GM18499 (cell line): ENCODE measurements around the gene ZNF362.
"Not testable (repeated sequence)": the region's sequence is repeated elsewhere in the genome, so short reads cannot be mapped to it uniquely, and the experiment has no call there.

Experiments used
- ATAC-seq: cut with Tn5 transposase; IDR thresholded peaks from one replicate; pipeline ENCODE4 v1.9.1; 2021; ENCODE audit warnings: moderate number of reproducible peaks; ENCODE audit not compliant: insufficient read depth, unreplicated experiment

ZNF362 gene

DNA sequence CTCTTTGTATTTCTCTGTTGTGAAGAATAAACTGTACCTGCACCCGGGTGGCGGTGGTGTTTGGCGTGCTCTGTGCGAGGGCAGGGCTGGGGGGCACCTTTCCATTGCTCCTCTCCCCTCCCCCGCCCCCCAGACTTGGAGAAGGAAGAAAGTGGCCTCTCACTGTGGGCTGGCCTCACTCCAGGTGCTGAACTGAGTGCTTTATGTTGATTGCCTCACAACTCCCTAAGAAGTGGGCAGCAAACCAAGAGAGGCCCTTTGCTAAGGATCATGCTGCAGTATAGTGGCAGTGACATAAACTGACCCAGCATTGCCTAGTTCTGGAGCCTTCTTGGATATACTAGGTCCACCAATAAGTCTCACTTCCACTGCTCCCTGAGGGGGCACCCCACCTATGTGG is 44.4 kb downstream of the ZNF362 start:
- no peak for ATAC-seq

DNA sequence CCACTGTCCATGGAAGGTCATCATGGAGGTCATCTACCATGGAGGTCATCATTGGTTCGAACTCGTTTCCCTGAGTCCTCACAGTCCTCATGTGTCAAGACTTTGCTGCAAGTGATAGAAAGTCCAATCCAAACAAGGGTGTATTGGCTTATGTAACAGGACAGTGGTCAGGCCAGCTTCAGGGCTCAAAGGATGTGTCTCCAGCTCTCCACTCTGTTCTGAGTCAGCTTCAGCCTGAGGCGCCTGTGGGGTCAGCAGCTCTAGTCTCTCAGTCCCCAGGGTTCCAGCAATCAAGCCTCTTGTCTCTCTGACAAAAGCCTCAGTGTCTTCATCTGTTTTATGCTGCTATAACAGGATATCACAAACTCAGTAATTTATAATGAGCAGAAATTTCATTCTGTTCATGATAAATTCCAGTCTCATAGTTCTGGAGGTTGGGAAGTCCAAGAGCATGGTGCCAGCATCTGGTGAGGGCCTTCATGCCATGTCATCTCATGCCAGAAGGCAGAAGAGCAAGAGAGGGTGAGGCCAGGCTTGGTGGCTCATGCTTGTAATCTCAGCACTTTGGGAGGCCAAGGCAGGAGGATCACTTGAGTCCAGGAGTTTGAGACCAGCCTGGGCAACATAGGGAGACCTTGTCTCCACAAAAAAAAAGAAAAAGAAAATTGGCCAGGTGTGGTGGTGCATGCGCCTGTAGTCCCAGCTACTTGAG is 45.1 kb downstream of the ZNF362 start:
- ATAC-seq: no peak

DNA sequence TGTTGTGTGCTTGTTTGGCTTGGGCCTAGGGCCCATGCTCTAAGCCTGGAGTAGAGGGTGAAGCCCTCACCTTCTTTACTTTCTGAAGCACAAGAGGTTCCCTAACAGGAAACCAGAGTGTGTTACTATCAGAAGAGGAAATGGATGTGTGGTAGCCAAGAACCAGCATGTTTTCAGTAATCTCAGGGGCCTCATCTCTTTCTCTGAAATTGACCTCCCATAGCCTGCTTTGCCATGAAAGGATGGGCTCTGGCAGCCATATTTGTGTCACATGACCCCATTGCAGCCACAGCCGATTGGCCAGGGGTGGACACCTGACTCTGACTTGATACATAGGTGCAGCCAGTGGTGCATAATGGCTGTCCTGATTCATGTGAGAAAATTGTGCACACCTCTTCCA is 46.0 kb downstream of the ZNF362 start:
- no peak for ATAC-seq

DNA sequence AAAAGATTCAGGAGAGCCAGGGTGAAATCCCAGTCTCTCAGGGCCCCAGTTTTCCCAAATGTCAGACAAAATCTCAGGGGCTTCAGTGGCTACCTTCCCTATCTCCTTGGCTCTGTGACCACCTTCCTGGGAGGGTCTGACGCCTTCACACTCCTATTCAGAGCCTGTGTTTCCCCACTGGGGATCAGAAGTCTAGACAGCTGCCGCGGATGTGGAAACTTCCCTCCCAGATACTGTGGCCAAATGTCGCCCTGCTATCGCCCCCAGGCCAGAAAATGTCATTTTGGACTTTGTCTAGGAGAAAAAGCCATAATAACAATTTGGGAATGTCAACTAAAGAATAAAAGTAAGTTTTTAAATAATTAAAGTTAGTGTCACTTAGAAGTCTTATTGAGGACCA is 48.7 kb downstream of the ZNF362 start:
- ATAC-seq: no peak

DNA sequence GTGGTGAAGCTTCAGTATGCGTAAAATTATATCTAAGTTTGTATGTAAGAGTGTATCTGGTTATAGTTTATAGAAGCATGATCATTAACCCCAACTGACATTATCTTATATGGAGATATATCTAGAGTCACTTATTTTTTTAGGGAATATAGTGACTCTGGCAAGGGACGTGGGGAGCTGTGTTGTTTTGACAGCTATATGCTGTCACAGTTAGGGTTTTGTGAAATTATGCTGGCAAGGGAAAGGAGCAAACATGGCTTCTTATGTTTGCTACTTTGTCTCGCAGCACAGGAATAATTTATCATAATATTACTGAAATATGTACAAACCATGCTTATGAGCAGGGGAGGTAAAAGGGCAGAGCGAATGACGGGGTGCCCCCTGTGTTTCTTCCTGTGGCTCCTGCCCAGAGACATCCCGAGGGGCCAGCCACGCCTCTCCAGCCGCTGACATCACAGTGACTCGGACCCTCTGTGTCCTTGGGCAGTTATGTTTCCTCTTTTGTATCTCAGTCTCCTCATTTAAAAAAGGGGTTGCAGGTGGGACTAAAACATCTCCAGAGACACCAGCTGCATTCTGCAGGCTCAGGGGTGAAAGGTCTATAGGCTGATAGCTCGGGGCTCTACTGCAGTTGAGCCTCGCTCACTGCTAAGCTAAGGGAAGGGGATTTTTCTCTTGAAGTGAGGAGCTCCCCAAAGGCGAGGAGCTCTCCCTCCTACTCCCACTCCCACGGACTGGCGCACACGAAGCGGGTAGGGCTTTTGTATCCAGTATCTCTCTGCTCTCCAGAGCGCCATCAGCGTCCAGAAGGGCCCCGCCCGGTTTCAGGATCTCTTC is 49.7 kb downstream of the ZNF362 start:
- ATAC-seq: no peak

DNA sequence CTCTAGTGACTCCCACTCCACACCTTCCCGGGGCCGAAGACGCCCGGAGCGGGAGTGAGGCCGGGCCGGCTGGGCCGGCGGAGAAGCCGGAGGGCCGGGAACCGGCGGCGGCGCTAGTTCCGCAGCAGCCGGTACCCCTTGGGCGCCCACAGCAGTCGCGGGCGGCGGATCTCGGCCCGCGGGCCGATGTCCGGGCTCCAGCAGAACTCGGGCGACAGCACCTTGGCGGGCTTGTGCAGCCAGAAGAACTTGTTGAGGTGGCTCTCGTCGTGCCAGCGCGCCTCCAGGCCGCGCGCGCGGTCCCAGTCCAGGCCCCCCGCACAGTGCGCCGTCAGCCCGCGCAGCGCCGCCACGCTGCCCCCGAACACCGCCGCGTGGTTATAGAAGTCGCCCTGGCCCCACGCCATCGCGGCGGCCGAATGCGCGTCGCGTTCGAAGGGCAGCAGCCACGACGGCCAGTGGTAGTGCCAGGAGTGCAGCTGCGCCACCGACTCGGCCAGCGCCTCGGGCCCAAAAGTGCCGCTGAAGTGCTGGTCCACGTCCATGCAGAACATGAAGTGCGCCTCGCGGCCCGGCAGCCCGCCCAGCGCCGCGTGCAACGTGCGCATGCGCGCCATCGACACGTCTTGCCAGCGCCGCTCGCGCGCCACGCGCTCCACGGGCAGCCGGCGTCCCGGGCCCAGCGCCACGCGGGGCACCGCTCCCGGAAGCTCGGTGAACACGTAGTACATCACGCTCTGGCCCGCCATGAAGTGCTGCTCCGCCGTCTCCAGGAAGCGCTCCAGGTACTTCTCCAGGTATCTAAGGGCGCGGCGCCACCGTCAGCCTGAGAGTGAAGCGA is 50.6 kb downstream of the ZNF362 start:
- ATAC-seq: no peak

DNA sequence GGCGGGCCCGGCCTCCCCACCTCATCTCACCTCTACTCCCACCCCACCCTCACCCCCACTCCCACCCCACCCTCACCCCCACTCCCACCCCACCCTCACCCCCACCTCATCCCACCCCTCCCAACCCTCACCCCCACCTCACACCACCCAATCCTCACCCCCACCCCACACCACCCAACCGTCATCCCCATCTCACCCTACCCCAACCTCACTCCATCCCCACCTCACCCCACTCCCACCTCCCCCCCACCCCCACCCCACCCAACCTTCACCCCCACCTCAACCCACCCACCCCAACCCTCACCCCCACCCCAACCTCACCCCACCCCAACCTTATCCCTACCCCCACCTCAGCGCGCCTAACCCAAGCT is 51.2 kb downstream of the ZNF362 start:
- ATAC-seq: no peak

DNA sequence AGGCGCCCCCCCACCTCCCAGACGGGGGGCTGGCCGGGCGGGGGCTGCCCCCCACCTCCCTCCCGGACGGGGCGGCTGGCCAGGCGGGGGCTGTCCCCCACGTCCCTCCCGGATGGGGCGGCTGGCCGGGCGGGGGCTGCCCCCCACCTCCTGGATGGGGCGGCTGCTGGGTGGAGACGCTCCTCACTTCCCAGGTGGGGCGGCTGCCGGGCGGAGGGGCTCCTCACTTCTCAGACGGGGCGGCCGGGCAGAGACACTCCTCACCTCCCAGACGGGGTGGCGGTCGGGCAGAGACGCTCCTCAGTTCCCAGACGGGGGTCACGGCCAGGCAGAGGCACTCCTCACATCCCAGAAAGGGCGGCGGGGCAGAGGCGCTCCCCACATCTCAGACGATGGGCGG is 53.1 kb downstream of the ZNF362 start:
- ATAC-seq: not testable (repeated sequence)

DNA sequence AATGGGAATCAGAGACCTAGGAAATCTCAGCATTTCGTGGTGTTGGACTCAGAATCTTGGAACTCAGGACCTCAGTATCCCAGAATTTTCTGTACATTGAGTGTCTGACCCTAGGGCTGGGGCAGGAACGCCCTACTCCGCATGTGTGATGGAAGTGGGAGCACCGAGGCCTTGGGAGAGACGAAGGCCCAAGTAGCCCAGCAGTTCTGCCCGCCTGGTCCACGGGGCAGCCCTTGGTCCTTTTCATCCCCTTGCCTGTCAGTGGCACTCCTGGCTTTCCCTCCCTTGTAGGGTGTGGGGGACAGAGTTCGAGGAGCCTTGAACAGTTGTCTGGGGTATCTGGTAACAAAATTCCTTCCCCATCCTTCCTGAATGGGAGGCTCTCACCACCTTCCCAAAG is 54.4 kb downstream of the ZNF362 start:
- no peak for ATAC-seq

DNA sequence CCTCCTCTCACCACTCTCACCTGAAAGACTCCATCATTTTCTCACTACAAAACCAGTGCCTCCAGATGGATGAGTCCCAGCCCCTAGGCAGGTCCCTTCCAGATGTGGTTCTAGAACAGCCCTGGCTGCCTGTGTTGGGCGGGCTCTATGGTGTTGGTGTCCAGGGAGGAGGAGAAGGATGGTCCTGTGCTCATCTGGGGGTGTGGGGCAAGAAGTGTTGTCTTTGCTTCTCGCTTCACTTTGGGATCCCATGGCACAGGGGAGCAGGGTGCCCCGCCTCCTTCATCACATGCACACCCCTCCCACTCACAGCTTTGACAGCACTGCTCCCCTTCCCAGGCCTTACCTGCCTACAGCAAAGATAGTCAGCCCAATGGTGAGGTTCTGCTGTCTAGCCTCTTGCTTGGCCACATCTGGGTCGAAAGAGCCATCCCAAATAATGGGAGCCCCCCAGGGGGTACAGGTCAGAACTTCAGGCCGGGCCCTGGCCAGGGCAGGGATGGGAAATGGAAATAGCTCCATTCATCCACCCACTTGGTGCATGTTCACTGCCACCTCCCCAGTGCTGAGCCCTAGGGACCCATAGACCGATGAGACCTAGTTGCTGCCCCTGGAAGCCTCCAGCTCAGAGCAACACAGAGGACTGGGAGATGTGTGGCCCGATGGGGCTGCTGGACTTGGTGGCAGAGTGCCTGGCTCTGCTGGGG is 55.6 kb downstream of the ZNF362 start:
- ATAC-seq: no peak

DNA sequence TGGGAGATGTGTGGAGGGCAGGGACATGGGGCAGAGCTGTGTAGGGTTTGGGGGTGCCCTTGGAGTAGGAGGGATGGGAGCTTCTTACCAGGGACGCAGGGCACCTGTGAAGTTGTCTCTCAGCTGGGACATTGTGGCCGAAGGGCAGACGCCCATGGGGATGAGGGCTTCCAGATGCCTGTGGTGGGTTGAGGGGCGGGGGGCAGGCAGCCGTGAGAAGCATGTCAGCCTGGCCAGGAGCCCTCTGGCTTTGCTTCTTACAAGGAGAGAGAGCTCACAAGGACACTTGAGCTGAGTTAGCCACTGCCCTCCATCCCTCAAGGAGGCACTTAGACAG is 56.1 kb downstream of the ZNF362 start:
- ATAC-seq: no peak

DNA sequence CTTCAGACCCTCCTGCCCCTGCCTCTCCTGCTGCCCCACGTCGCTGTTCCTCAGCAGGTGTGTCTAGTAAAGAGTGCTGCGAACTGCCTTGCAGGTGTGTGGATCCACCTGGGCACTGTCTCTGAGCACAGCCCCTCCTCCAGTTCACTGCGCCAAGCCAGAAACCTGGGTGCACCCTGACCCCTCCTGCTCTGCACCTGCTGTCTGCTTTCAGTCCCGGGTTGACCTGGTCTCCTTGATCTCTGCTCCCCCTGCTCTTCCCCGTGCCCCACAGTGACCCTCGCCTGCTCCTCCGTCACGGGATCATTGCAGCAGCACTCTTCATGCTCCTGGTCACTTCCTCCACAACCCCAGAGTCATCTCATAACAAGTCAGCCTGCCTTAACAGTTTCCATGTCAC is 58.1 kb downstream of the ZNF362 start:
- no peak for ATAC-seq

DNA sequence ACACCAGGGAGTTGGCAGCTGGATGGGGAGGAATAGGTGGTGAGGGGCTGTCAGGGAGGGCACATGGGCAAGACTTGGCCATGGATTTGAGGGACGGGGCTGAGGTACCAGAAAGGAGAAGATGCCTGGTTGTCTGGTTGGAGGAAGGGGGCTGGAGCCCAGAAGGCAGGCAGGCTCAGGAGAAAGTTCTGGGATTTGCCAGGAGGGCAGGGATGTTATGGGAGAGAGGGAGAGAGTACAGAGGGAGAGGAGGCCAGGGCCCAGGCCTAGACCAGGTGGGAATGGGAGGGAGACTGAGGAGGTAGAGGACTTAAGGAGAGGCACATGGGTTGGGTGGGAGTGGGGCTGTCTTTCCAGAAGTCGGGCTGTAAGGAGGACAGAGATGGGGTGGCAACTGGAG is 60.3 kb downstream of the ZNF362 start:
- ATAC-seq: no peak

DNA sequence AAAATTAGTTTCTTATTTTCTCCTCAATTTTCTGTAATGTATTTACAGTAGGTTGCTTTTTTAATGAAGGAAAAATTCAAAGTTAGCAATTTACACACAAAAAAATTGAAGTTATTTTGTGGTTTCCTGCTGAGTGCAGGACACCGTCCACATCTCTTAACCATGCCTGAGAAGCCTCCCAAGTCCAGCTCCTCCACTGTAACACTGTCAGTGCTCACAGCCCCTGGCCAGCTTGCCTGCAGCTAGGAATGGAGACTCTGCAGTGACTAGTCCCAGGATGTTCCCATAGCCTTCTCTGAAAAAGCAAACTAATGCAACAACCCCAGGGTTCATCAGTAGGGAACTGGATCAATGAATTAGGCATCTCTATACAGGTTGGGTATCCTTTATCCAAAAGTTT is 61.1 kb downstream of the ZNF362 start:
- ATAC-seq: no peak

DNA sequence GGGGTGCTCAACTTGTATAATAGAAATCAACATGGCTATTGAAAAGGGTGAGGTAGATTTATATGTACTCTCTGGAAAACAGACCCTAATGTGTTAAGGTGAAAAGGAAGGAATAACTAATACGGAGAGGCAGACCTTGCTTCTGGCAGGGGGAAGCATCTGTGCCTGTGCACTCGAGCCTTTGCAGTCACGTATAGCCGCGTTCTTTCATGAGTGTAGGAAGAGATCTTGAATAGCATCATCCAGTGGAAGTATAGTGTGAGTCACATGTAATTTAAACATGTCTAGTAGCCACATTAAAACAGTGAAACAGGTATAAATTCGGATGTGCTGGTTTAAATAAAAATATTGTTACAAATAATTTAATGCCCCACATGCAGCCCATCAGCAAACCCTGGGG is 61.7 kb downstream of the ZNF362 start:
- ATAC-seq: no peak

DNA sequence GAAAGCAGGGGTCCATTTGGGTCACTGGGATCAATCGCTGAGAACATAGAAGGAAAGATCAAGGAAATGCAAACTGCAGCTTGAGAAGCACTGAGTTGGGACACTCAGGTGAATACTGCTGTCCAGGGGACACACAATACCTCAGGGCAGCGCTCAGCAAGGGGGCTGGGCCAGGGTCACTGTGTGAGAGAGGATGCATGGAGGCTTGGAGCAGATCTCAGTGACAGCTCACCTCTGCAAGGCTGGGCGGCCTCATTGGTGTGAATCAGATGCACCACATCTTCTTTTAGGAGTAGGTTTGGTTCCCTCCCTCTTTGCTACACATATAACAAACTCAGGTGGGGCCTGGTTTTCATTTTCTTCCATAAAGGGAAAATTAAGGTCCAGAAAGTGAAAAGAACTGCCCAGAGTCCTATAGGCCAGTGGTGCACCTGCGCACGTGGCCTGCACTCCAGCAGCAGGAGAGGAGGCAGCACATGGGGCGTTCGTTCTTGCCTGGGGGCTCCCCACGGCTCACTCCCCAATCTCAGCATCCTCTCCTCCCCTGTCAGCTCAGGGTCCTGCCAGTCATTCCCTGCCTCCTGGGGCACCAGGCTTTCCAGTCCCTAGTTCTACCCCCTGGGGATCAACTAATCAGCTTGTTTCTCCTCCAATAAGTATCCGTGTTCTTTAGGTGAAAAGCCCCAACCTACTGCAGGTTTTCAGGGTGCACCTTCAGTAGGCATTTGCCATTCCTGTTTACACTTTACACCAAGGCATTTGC is 63.1 kb downstream of the ZNF362 start:
- no peak for ATAC-seq

DNA sequence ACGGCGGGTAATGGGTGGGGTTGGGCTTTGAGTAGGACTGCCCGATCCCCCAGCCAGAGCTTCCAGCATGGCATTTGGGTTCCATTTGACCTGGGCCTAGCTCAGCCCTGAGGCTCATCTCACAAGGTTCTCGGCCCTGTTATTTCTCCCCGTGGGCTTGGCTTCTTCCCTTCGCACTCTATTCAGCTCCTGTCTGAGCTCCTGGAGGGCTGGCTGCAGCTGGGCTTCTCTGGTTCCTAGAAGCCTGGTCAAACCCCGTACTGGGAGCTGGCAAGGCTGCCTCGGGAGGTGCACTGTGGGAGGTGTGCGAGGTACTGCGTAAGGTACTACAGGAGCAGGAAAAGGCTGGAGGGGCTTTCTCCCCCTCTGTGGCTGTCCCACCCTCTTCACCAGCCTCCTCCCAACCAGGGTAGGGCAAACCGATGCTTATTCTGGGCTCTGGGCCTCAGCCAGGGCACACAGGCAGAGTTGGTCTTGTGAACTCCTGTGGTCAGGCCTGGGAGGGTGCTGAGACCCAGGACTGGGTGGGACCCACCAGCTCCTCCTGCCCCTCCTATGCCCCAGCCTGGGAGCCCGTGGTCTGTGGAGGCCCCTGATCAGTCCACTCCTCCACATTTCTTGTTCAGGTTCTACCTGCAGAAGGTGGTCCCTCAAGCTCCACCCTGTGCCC is 63.8 kb downstream of the ZNF362 start:
- ATAC-seq: no peak

DNA sequence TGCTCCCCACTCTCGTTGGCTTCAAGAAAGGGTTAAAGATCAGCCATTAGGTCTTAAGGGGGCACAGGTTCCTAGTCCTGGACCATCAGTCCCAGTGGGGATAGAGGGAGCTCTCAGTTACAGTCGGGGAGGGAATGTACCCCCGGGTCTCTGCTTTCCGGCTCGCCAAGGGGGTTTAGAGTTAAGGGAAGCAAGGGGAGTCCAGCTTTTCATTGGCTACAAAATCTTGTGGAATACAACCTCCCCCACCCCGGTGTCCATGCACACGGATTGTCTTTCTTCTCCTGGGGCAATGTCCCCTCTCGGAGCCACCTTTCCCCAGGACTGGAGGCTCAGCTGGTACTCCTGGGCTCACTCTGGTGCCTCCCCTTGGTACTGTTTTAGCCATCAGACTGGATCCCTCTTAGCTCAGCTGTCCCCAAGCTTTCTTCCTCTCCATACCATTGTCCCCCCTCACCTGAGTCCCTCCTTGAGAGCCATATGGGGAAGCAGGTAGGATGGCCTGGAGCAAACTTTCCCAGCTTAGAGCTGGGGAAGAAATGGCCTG is 64.4 kb downstream of the ZNF362 start, which contains the start of gene A3GALT2:
Gene A3GALT2 (minus strand): TSS at position 480 of the 547 bp plus-strand sequence. CDS start 0 bp downstream, at position 480.
- no peak for ATAC-seq

DNA sequence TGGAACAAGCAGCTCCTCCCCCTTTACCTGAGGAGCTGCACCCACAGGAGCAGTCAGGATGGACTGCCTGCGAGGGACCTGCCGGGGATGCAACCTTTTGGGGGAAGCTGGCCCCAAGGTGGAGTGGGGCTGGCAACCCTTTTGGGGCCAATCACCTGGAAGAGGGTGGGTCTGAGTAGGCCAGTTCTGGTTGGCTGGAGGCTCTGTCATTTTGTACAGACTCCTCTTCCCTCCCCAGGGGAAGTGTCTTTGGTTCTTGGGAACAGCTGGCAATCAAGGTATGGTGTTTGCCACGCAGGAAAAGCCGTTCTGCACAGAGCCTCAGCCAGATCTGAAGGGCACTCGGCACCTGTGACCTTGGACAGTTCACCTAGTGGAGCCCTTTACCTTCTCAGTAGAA is 64.9 kb downstream of the ZNF362 start:
- ATAC-seq: no peak
